Keratinocyte (primary cell): ENCODE data around the gene CLCA1. TPM values are rescaled to one million over a fixed set of nuclear protein-coding genes. Genes with fewer than 3 reads are reported as not detected.
A peak's percentile ranks its signal among the peaks of the same experiment; 100 is the strongest.

Experiments used
- DNase-seq: peaks from one replicate; pipeline ENCODE4 v3.0.0-alpha.2; 2011; ENCODE audit warnings: low read depth, missing footprints, low spot score
- FAIRE-seq: peaks from 2 replicates; lab custom pipeline; 2011; peaks lifted over from hg19 to GRCh38; lab: Jason Lieb, UNC
- H2AFZ ChIP-seq: 2 replicates; pipeline ENCODE4 v1.6.0; 2012; ENCODE audit warnings: low read length, control low read depth, inconsistent platforms; ENCODE audit not compliant: control insufficient read depth
- H3K27ac ChIP-seq: 2 replicates; pipeline ENCODE4 v1.5.1; 2011; ENCODE audit warnings: low read length; ENCODE audit not compliant: control insufficient read depth, insufficient read depth
- H3K27me3 ChIP-seq: 3 replicates; pipeline ENCODE4 v1.6.0; 2011; ENCODE audit warnings: low read length; ENCODE audit not compliant: control insufficient read depth, insufficient read depth; ENCODE audit errors: extremely low read depth
- H3K36me3 ChIP-seq, 2 experiments: 2 replicates in 1 of 2; 3 replicates in 1 of 2; pipeline ENCODE4 v1.5.1; 2011; ENCODE audit warnings: low read length in 2 of 2, mild to moderate bottlenecking in 1 of 2; ENCODE audit not compliant: control insufficient read depth in 2 of 2, insufficient read depth in 2 of 2; ENCODE audit errors: extremely low read depth in 1 of 2
- H3K4me1 ChIP-seq: 3 replicates; pipeline ENCODE4 v1.5.1; 2011; ENCODE audit warnings: low read length; ENCODE audit not compliant: control insufficient read depth, insufficient read depth; ENCODE audit errors: extremely low read depth
- H3K4me2 ChIP-seq: 3 replicates; pipeline ENCODE4 v1.6.0; 2011; ENCODE audit warnings: low read depth, low read length; ENCODE audit not compliant: control insufficient read depth, insufficient read depth; ENCODE audit errors: extremely low read depth
- H3K4me3 ChIP-seq, 3 experiments: fragments of 200-600 bp in 1 of 3; sonication (generic) in 1 of 3; 2 replicates in 2 of 3; 3 replicates in 1 of 3; pipeline ENCODE4 v1.5.1; 2011 to 2016; ENCODE audit warnings: low read length in 3 of 3, mild to moderate bottlenecking in 3 of 3, control low read depth in 2 of 3, inconsistent platforms in 1 of 3, low read depth in 1 of 3, mixed read lengths in 1 of 3, mixed run types in 1 of 3, moderate library complexity in 1 of 3; ENCODE audit not compliant: control insufficient read depth in 2 of 3, insufficient read depth in 2 of 3; ENCODE audit errors: extremely low read depth in 1 of 3
- H3K79me2 ChIP-seq: 2 replicates; pipeline ENCODE4 v1.6.0; 2012; ENCODE audit warnings: low read length; ENCODE audit not compliant: control insufficient read depth, insufficient read depth
- H3K9ac ChIP-seq: 3 replicates; pipeline ENCODE4 v1.6.0; 2011; ENCODE audit warnings: low read length; ENCODE audit not compliant: control insufficient read depth, insufficient read depth; ENCODE audit errors: extremely low read depth
- H3K9me1 ChIP-seq: 3 replicates; pipeline ENCODE4 v1.6.0; 2011; ENCODE audit warnings: low read length; ENCODE audit not compliant: control insufficient read depth, insufficient read depth; ENCODE audit errors: extremely low read depth
- H3K9me3 ChIP-seq: 2 replicates; pipeline ENCODE4 v1.5.1; 2012; ENCODE audit warnings: low read depth, low read length; ENCODE audit not compliant: control insufficient read depth
- H4K20me1 ChIP-seq: 3 replicates; pipeline ENCODE4 v1.6.0; 2011; ENCODE audit warnings: low read length; ENCODE audit not compliant: control insufficient read depth, insufficient read depth; ENCODE audit errors: extremely low read depth
- EZH2 ChIP-seq: IDR thresholded peaks from one replicate; pipeline ENCODE4 v1.6.1; 2012; ENCODE audit warnings: inconsistent platforms, mild to moderate bottlenecking, low read length, moderate library complexity
- dilution Hi-C: fragments of 300-500 bp; cut with MboI; formaldehyde crosslinking; loops from one replicate; pipeline ENCODE4 v1.7.0; 2020; ENCODE audit warnings: low sequenced_read_pairs; ENCODE audit not compliant: extremely low pct_ligation_motif_present
- polyA plus RNA-seq, 5 experiments: library from polyadenylated mRNA; depleted of rRNA in 3 of 5; stranded (reverse) in 3 of 5; stranded (forward) in 1 of 5; unstranded in 1 of 5; fragments of >200 nt; gene quantifications; 1 replicate in 1 of 5; 2 replicates in 3 of 5; 3 replicates in 1 of 5; pipeline versions ENCODE4 v1.2.1 to v1.2.3, GENCODE V29; 2011 to 2012; ENCODE audit warnings: missing spikeins in 2 of 5, low read depth in 1 of 5, low replicate concordance in 1 of 5
- TF ChIP-seq, protein P1 (sequence below), 3 experiments: IDR thresholded peaks in 1 of 3; conservative IDR thresholded peaks in 1 of 3; optimal IDR thresholded peaks in 1 of 3; 2 replicates in 2 of 3; 3 replicates in 1 of 3; pipeline versions ENCODE3 to v1.5.1; 2011; ENCODE audit warnings: low read length in 3 of 3, mild to moderate bottlenecking in 3 of 3, moderate library complexity in 2 of 3, control low read depth in 1 of 3, inconsistent platforms in 1 of 3; ENCODE audit not compliant: insufficient read depth in 2 of 3; ENCODE audit errors: extremely low read depth in 1 of 3

Gene CLCA1
- polyA plus RNA-seq, 1 donor (not counting 4 experiments of a cell fraction or from before 2014, with no cell fraction given): 0.04 TPM

GRCh38 chr1:86516335-86516734, 47.6 kb downstream of the CLCA1 start:
- Histone ChIP-seq H3K9me3 (no peaks in the 10 kb centered on the region), H3K9ac (no peak overlapping the region), H3K27me3 (no peaks in the 10 kb centered on the region), H4K20me1 (no peaks in the 10 kb centered on the region), H3K79me2 (no peaks in the 10 kb centered on the region), H3K4me1 (peaks cover 21% of the 10 kb centered on the region), H3K27ac (no peak overlapping the region), H3K4me3 (no peak overlapping the region), H3K4me2 (no peak overlapping the region), H3K9me1 (no peaks in the 10 kb centered on the region), H2AFZ (no peak overlapping the region), H3K36me3 (no peaks in the 10 kb centered on the region)
- DNase-seq (peak; percentile 19), FAIRE-seq (peak; percentile 23)
- TF ChIP-seq, protein P1, sequence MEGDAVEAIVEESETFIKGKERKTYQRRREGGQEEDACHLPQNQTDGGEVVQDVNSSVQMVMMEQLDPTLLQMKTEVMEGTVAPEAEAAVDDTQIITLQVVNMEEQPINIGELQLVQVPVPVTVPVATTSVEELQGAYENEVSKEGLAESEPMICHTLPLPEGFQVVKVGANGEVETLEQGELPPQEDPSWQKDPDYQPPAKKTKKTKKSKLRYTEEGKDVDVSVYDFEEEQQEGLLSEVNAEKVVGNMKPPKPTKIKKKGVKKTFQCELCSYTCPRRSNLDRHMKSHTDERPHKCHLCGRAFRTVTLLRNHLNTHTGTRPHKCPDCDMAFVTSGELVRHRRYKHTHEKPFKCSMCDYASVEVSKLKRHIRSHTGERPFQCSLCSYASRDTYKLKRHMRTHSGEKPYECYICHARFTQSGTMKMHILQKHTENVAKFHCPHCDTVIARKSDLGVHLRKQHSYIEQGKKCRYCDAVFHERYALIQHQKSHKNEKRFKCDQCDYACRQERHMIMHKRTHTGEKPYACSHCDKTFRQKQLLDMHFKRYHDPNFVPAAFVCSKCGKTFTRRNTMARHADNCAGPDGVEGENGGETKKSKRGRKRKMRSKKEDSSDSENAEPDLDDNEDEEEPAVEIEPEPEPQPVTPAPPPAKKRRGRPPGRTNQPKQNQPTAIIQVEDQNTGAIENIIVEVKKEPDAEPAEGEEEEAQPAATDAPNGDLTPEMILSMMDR (optimal IDR thresholded peaks at IDR 0.05 in 1 of 3, IDR thresholded peaks at IDR 0.05 in 1 of 3, conservative IDR thresholded peaks at IDR 0.05 in 1 of 3; ENCODE audit: extremely low read depth in 1 of 3, insufficient read depth in 2 of 3, low read length in 3 of 3): no peak
- no peak for TF ChIP-seq EZH2
- dilution Hi-C loops: loop anchor here (25.0 kb wide), 1 partner anchor 171 kb away; no protein-coding TSS in a partner anchor

DNA sequence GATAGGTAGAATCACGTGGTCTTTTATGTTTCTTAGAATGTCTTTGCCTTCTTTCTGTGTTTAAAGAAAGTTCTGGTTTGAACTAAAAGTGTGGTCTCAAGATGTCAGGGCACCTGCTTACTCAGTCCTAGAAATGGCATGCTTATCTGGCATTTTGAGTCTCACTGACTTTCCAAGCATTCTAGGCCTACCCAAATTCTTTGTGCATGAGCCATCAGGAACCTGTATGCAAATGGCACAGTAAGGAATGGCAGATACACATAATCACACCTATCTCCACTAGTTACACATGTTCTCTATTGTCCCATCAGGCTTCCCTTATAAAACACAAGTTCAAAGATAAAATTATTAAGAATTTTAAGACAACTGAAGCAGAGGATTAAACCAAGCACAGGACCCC, 48.6 kb downstream of the CLCA1 start:
- Histone ChIP-seq H3K4me2 (peak overlapping the region; percentile 1), H3K79me2 (no peaks in the 10 kb centered on the region), H3K4me3 (no peak overlapping the region), H3K4me1 (peaks cover 21% of the 10 kb centered on the region), H3K36me3 (no peaks in the 10 kb centered on the region), H4K20me1 (no peaks in the 10 kb centered on the region), H2AFZ (peak overlapping the region; percentile 54), H3K9me3 (no peaks in the 10 kb centered on the region), H3K27me3 (no peaks in the 10 kb centered on the region), H3K9me1 (no peaks in the 10 kb centered on the region), H3K27ac (peak overlapping the region; percentile 6), H3K9ac (no peak overlapping the region)
- FAIRE-seq (peak; percentile 87), DNase-seq (peak; percentile 60)
- dilution Hi-C loops: loop anchor here (25.0 kb wide), 1 partner anchor 170 kb away; no protein-coding TSS in a partner anchor
- no peak for TF ChIP-seq EZH2
- TF ChIP-seq, protein P1 (optimal IDR thresholded peaks at IDR 0.05 in 1 of 3, IDR thresholded peaks at IDR 0.05 in 1 of 3, conservative IDR thresholded peaks at IDR 0.05 in 1 of 3; ENCODE audit: extremely low read depth in 1 of 3, insufficient read depth in 2 of 3, low read length in 3 of 3): no peak
